ENCODE results near the gene UQCRC2. TPM values are rescaled to one million over a fixed set of nuclear protein-coding genes. Genes with fewer than 3 reads are reported as not detected.

UQCRC2 gene
- total RNA-seq, 1 donor from 2014 or later: 175 TPM

GRCh38 chr16:21952040-21952792 lies 945 bp upstream of the UQCRC2 start:
- no peak for TF ChIP-seq CTCF (conservative IDR thresholded peaks at IDR 0.05)
- peak; percentile 48 for DNase-seq (ENCODE audit: low read depth, low spot score)
- Mint-ChIP-seq H3K4me1 (peaks cover 25% of the 10 kb centered on the region), H3K36me3 (ENCODE audit: low read depth) (no peaks in the 10 kb centered on the region), H3K9me3 (no peaks in the 10 kb centered on the region), H3K4me3 (peak overlapping the region; percentile 99), H3K27me3 (ENCODE audit: low read depth) (no peaks in the 10 kb centered on the region), H3K27ac (ENCODE audit: unreplicated experiment) (peak overlapping the region; percentile 100)

- H3K4me1 Mint-ChIP-seq: peaks cover 25% of the 10 kb centered on the region
- H3K4me3 Mint-ChIP-seq: peak overlapping the region; percentile 99
- no peak for TF ChIP-seq CTCF (conservative IDR thresholded peaks at IDR 0.05)
- H3K9me3 Mint-ChIP-seq: no peaks in the 10 kb centered on the region
- no peak for DNase-seq (ENCODE audit: low read depth, low spot score)
- peaks cover 3% of the 10 kb centered on the region for H3K36me3 Mint-ChIP-seq (ENCODE audit: low read depth)
- peak overlapping the region; percentile 100 for H3K27ac Mint-ChIP-seq (ENCODE audit: unreplicated experiment)
- H3K27me3 Mint-ChIP-seq (ENCODE audit: low read depth): no peaks in the 10 kb centered on the region
Measured at GRCh38 chr16:21953541-21953902, 361 bp downstream of the UQCRC2 start.

GRCh38 chr16:21957714-21958346 lies 4.7 kb downstream of the UQCRC2 start:
- Mint-ChIP-seq H3K36me3 (ENCODE audit: low read depth) (peaks cover 8% of the 10 kb centered on the region), H3K27ac (ENCODE audit: unreplicated experiment) (no peak overlapping the region), H3K27me3 (ENCODE audit: low read depth) (no peaks in the 10 kb centered on the region), H3K9me3 (no peaks in the 10 kb centered on the region), H3K4me1 (peaks cover 15% of the 10 kb centered on the region), H3K4me3 (peak overlapping the region; percentile 74)
- TF ChIP-seq CTCF (conservative IDR thresholded peaks at IDR 0.05): no peak
- DNase-seq (ENCODE audit: low read depth, low spot score): no peak

- no peak for TF ChIP-seq CTCF (conservative IDR thresholded peaks at IDR 0.05)
- Mint-ChIP-seq H3K4me1 (peaks cover 5% of the 10 kb centered on the region), H3K27ac (ENCODE audit: unreplicated experiment) (no peak overlapping the region), H3K27me3 (ENCODE audit: low read depth) (no peaks in the 10 kb centered on the region), H3K36me3 (ENCODE audit: low read depth) (peaks cover 8% of the 10 kb centered on the region), H3K4me3 (peak overlapping the region; percentile 2), H3K9me3 (no peaks in the 10 kb centered on the region)
- DNase-seq (ENCODE audit: low read depth, low spot score): no peak
Measured at GRCh38 chr16:21959050-21959449, 5.9 kb downstream of the UQCRC2 start.

GRCh38 chr16:21962475-21962874 lies 9.3 kb downstream of the UQCRC2 start:
- no peaks in the 10 kb centered on the region for H3K27me3 Mint-ChIP-seq (ENCODE audit: low read depth)
- no peaks in the 10 kb centered on the region for H3K9me3 Mint-ChIP-seq

More at GRCh38 chr16:21962475-21962874, 9.3 kb downstream of the UQCRC2 start:
- no peak for DNase-seq (ENCODE audit: low read depth, low spot score)
- no peak overlapping the region for H3K4me3 Mint-ChIP-seq
- no peak overlapping the region for H3K27ac Mint-ChIP-seq (ENCODE audit: unreplicated experiment)
- H3K36me3 Mint-ChIP-seq (ENCODE audit: low read depth): peaks cover 10% of the 10 kb centered on the region
- no peak for TF ChIP-seq CTCF (conservative IDR thresholded peaks at IDR 0.05)
- H3K4me1 Mint-ChIP-seq: no peaks in the 10 kb centered on the region

Measured in neural crest cell (in vitro differentiated cells).